GM23338 (cell line): ENCODE data around the gene STEAP3. TPM values are rescaled to one million over a fixed set of nuclear protein-coding genes. Genes with fewer than 3 reads are reported as not detected.

ENCODE experiments used
- ATAC-seq: fragments of 200-7000 bp; cut with Tn5 transposase; 3 replicates; pipeline ENCODE4 v1.9.1; 2020
- DNase-seq: peaks from one replicate; pipeline ENCODE4 v3.0.0-alpha.2; 2015; ENCODE audit warnings: low spot score
- H2AFZ ChIP-seq: fragments of 200-600 bp; sonication (generic); 2 replicates; pipeline ENCODE4 v1.8.0; 2016; ENCODE audit warnings: antibody characterized with exemption, mild to moderate bottlenecking, moderate library complexity
- H3F3A ChIP-seq: fragments of 200-600 bp; sonication (generic); replicated peaks from 2 replicates; pipeline ENCODE4 v1.8.0; 2017; ENCODE audit warnings: antibody characterized with exemption, mixed run types, low read depth
- H3K27ac ChIP-seq: fragments of 200-600 bp; sonication (generic); 2 replicates; pipeline ENCODE4 v1.6.1; 2016; ENCODE audit warnings: low read depth
- H3K27me3 ChIP-seq: fragments of 200-600 bp; sonication (generic); 2 replicates; pipeline ENCODE4 v1.8.0; 2016; ENCODE audit warnings: mild to moderate bottlenecking, mixed run types, moderate library complexity; ENCODE audit not compliant: insufficient read depth
- H3K36me3 ChIP-seq: fragments of 200-600 bp; sonication (generic); 2 replicates; pipeline ENCODE4 v1.8.0; 2016; ENCODE audit warnings: mild to moderate bottlenecking; ENCODE audit not compliant: insufficient read depth
- H3K4me1 ChIP-seq: fragments of 200-600 bp; sonication (generic); 2 replicates; pipeline ENCODE4 v1.8.0; 2016; ENCODE audit warnings: mild to moderate bottlenecking, moderate library complexity; ENCODE audit not compliant: insufficient read depth
- H3K4me2 ChIP-seq: fragments of 200-600 bp; sonication (generic); 2 replicates; pipeline ENCODE4 v1.7.1; 2017; ENCODE audit warnings: mixed run types
- H3K4me3 ChIP-seq: fragments of 200-600 bp; sonication (generic); 2 replicates; pipeline ENCODE4 v1.6.1; 2016; ENCODE audit warnings: mixed run types
- H3K79me2 ChIP-seq: fragments of 200-600 bp; sonication (generic); replicated peaks from 2 replicates; pipeline ENCODE4 v1.8.0; 2017; ENCODE audit warnings: mild to moderate bottlenecking; ENCODE audit not compliant: insufficient read depth
- H3K9me2 ChIP-seq: fragments of 200-600 bp; sonication (generic); 2 replicates; pipeline ENCODE4 v1.8.0; 2017; ENCODE audit not compliant: insufficient read depth
- H4K20me1 ChIP-seq: fragments of 200-600 bp; sonication (generic); replicated peaks from 2 replicates; pipeline ENCODE4 v1.8.0; 2017; ENCODE audit warnings: mild to moderate bottlenecking; ENCODE audit not compliant: insufficient read depth
- H3K27ac Mint-ChIP-seq: 2 replicates; pipeline ENCODE4 v1.8.0; 2020; ENCODE audit warnings: inconsistent platforms, mild to moderate bottlenecking, moderate library complexity, mixed read lengths
- H3K27me3 Mint-ChIP-seq: 3 replicates; pipeline ENCODE4 v1.8.0; 2022; ENCODE audit warnings: low read depth, mild to moderate bottlenecking, moderate library complexity, mixed read lengths, inconsistent platforms; ENCODE audit not compliant: insufficient read depth, poor library complexity
- H3K36me3 Mint-ChIP-seq: 3 replicates; pipeline ENCODE4 v1.8.0; 2021; ENCODE audit warnings: low read depth, mild to moderate bottlenecking, inconsistent platforms, moderate library complexity, mixed read lengths
- H3K4me1 Mint-ChIP-seq: 3 replicates; pipeline ENCODE4 v1.8.0; 2020; ENCODE audit warnings: mild to moderate bottlenecking, inconsistent platforms, mixed read lengths
- H3K4me3 Mint-ChIP-seq: 3 replicates; pipeline ENCODE4 v1.8.0; 2021; ENCODE audit warnings: moderate library complexity, mild to moderate bottlenecking, inconsistent platforms, mixed read lengths
- H3K9me3 Mint-ChIP-seq: 3 replicates; pipeline ENCODE4 v1.8.0; 2020; ENCODE audit warnings: moderate library complexity, mild to moderate bottlenecking, inconsistent platforms, mixed read lengths
- CREB1 ChIP-seq: fragments of 250-450 bp; sonication (Bioruptor Pico); IDR thresholded peaks from 2 replicates; pipeline ENCODE4 v1.5.0; 2020; ENCODE audit warnings: low read depth, mild to moderate bottlenecking, moderate library complexity
- EZH2 ChIP-seq: fragments of 200-600 bp; sonication (generic); IDR thresholded peaks from one replicate; pipeline ENCODE4 v1.8.0; 2017; ENCODE audit warnings: antibody characterized with exemption, mild to moderate bottlenecking, low read depth; ENCODE audit not compliant: unreplicated experiment
- EZH2phosphoT487 ChIP-seq: fragments of 200-600 bp; sonication (generic); IDR thresholded peaks from one replicate; pipeline ENCODE4 v1.8.1; 2018; ENCODE audit warnings: antibody characterized with exemption; ENCODE audit not compliant: unreplicated experiment
- JUNB ChIP-seq: IDR thresholded peaks from one replicate; pipeline ENCODE4 v1.6.1; 2016; ENCODE audit warnings: antibody characterized with exemption; ENCODE audit not compliant: unreplicated experiment
- NANOG ChIP-seq: IDR thresholded peaks from 2 replicates; pipeline ENCODE4 v1.6.1; 2016; ENCODE audit warnings: antibody characterized with exemption, borderline replicate concordance
- POLR2AphosphoS5 ChIP-seq: IDR thresholded peaks from 2 replicates; pipeline ENCODE4 v1.6.1; 2016; ENCODE audit warnings: antibody characterized with exemption, low read depth
- REST ChIP-seq: IDR thresholded peaks from one replicate; pipeline ENCODE4 v1.6.1; 2018; ENCODE audit warnings: antibody characterized with exemption; ENCODE audit not compliant: unreplicated experiment
- ZNF331 ChIP-seq: fragments of 250-450 bp; sonication (Bioruptor Pico); IDR thresholded peaks from 2 replicates; pipeline ENCODE4 v1.5.0; 2020; ENCODE audit warnings: low read depth, mild to moderate bottlenecking, moderate library complexity
- polyA plus RNA-seq: library from polyadenylated mRNA; unstranded; fragments of >200 nt; fragmentation: Nextera tagmentation; extraction: Ambion mirVana; gene quantifications from 2 replicates; pipeline ENCODE4 v1.2.1, GENCODE V29; 2016
- total RNA-seq: library from RNA; depleted of rRNA; stranded (reverse); fragments of >200 nt; shearing (Covaris generic); gene quantifications from 2 replicates; pipeline ENCODE4 v1.2.3, GENCODE V29; 2014
- TF ChIP-seq, protein P1 (sequence below): IDR thresholded peaks from 2 replicates; pipeline ENCODE4 v1.6.1; 2016; ENCODE audit warnings: antibody characterized with exemption
- TF ChIP-seq, protein P2 (sequence below), 2 experiments: fragments of 200-600 bp in 1 of 2; sonication (generic) in 1 of 2; conservative IDR thresholded peaks; 2 replicates each; pipeline versions ENCODE4 v1.5.1 to v1.6.1; 2016 to 2017; ENCODE audit warnings: antibody characterized with exemption in 2 of 2, low read depth in 2 of 2, mild to moderate bottlenecking in 2 of 2, moderate library complexity in 1 of 2

The STEAP3 gene
- total and polyA plus RNA-seq, 2 experiments from 2014 or later = 8.6 to 27.3 TPM

- no peak for TF ChIP-seq POLR2AphosphoS5
- TF ChIP-seq ZNF331 (CRISPR knock-in tag) = no peak
- TF ChIP-seq, protein P1, sequence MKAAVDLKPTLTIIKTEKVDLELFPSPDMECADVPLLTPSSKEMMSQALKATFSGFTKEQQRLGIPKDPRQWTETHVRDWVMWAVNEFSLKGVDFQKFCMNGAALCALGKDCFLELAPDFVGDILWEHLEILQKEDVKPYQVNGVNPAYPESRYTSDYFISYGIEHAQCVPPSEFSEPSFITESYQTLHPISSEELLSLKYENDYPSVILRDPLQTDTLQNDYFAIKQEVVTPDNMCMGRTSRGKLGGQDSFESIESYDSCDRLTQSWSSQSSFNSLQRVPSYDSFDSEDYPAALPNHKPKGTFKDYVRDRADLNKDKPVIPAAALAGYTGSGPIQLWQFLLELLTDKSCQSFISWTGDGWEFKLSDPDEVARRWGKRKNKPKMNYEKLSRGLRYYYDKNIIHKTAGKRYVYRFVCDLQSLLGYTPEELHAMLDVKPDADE = no peak
- no peak for TF ChIP-seq CREB1 (CRISPR knock-in tag)
- no peak for TF ChIP-seq EZH2
- no peak for TF ChIP-seq REST
- no peak for TF ChIP-seq NANOG
- no peak for TF ChIP-seq EZH2phosphoT487
- no peak for TF ChIP-seq JUNB
Measured at GRCh38 chr2:119233326-119234020, 9.8 kb downstream of the STEAP3 start (continued).

DNA sequence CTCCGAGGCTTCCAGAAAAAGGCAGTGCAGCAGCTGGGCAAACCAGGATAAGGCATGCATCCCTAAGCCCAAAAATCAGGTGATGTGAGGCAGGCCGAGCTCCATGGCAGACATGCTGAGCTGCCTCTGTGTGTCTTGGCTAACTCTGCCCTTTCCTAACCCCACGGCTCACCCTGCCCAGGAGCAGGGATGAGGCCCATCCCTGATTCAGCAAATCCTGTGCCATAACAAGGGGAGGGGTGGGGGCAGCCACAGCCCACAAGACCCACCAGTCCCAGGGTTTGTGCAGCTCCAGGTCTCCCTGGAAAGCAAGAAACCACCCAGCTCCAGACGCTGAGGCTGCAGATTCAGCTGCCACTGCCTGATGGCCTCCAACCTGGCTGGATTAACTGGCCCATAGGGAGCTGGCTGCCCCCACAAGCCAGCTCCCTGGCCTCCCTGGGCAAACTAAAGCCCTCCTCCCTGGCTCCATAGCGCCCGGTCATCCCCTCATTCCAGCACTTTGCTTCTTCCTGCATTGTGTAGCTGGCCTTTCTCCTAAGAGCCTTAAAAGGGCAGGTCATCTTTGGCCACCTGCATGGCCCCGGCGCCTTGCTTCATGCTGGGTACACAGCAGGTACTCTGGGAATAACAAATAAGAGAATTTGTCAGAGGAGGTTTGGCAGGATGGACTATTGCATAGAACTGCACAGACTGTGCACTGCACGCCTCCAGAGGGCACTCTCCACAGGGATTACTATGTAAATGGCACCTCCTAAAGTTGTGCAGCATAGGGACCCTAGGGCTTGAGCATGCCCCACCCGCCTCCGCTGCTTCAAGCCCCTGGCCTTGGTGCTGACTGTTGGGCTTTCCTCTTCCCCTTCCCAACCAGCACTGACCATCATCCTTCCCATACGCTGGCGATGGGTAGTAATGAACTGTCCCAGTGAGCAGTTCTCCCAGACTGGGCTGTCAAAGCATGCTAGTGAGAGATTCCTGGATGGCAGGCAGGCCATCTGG lies 10.7 kb downstream of the STEAP3 start:
- ATAC-seq (peak; percentile 87), DNase-seq (peak; percentile 81)
- no peaks in the 10 kb centered on the region for H3K36me3 Mint-ChIP-seq
- Histone ChIP-seq H3K4me1 (peaks cover 27% of the 10 kb centered on the region), H3K4me3 (no peak overlapping the region), H3K9me2 (no peaks in the 10 kb centered on the region), H3K27me3 (no peaks in the 10 kb centered on the region), H3K79me2 (no peaks in the 10 kb centered on the region), H4K20me1 (peaks cover 7% of the 10 kb centered on the region; the same call in 1 of the 2 replicates), H3K27ac (no peak overlapping the region), H2AFZ (no peak overlapping the region), H3K36me3 (no peaks in the 10 kb centered on the region), H3K4me2 (0 out of 2 replicates have a peak overlapping the region, but pooled peaks have one; percentile 43), H3F3A (no peaks in the 10 kb centered on the region)
- H3K27me3 Mint-ChIP-seq = no peaks in the 10 kb centered on the region
- no peaks in the 10 kb centered on the region for H3K9me3 Mint-ChIP-seq
- no peak overlapping the region for H3K4me3 Mint-ChIP-seq
- TF ChIP-seq REST (peak; percentile 82), NANOG (no peak), CREB1 (CRISPR knock-in tag) (0 out of 2 replicates have a peak, but pooled peaks have one; percentile 22), EZH2 (no peak), JUNB (no peak)
- TF ChIP-seq, protein P2, sequence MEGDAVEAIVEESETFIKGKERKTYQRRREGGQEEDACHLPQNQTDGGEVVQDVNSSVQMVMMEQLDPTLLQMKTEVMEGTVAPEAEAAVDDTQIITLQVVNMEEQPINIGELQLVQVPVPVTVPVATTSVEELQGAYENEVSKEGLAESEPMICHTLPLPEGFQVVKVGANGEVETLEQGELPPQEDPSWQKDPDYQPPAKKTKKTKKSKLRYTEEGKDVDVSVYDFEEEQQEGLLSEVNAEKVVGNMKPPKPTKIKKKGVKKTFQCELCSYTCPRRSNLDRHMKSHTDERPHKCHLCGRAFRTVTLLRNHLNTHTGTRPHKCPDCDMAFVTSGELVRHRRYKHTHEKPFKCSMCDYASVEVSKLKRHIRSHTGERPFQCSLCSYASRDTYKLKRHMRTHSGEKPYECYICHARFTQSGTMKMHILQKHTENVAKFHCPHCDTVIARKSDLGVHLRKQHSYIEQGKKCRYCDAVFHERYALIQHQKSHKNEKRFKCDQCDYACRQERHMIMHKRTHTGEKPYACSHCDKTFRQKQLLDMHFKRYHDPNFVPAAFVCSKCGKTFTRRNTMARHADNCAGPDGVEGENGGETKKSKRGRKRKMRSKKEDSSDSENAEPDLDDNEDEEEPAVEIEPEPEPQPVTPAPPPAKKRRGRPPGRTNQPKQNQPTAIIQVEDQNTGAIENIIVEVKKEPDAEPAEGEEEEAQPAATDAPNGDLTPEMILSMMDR (conservative IDR thresholded peaks at IDR 0.05; ENCODE audit: low read depth in 2 of 2) = peak; percentile 43 to 66
- TF ChIP-seq, protein P1 = no peak
- no peak overlapping the region for H3K27ac Mint-ChIP-seq
- H3K4me1 Mint-ChIP-seq = peaks cover 67% of the 10 kb centered on the region
